MM.1S (cell line): ENCODE results near the gene MAP3K4.

Experiments used
- CTCF ChIP-seq: fragments of 300-600 bp; sonication (generic); IDR thresholded peaks from 2 replicates; pipeline ENCODE4 v1.5.1; 2016; ENCODE audit warnings: antibody characterized with exemption, low read length, mixed read lengths
- EZH2phosphoT487 ChIP-seq: fragments of 300-600 bp; sonication (generic); IDR thresholded peaks from 2 replicates; pipeline ENCODE4 v1.6.1; 2018; ENCODE audit warnings: antibody characterized with exemption, low read length

GRCh38 chr6:161067749-161068148 lies 76.2 kb downstream of the MAP3K4 start:
- no peak for TF ChIP-seq EZH2phosphoT487
- TF ChIP-seq CTCF = no peak
